ENCODE data around the gene ANKRD63.

The ANKRD63 gene

GRCh38 chr15:40282869-40283614 lies at the start of gene ANKRD63:
ANKRD63 (minus strand) TSS chr15:40283064; CDS start chr15:40282586, 478 bp downstream.
- no peak for DNase-seq (ENCODE audit: low read depth in 2 of 2, low spot score in 1 of 2)

GRCh38 chr15:40332113-40332781 lies 49.4 kb upstream of the ANKRD63 start:
- DNase-seq (ENCODE audit: low read depth in 2 of 2, low spot score in 1 of 2): no peak

DNA sequence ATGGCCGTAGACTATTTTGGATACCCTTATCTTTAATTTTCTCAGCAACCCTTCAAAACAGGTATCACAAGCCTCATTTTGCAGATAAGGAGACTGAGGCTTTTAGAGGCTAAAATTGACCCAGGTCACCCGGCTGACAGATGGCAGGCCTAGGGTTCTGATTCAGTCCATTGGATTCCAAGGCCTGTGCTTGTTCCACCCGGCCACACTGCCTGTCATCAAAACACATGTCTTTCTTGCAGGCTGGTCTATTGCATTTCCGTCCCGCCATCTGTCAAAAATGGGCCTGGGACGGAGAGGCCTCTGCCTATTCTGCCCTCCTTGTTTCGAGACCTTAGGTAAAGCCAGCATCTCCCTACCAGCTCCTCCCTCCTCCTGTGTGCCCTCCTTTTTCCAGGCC lies 48.8 kb upstream of the ANKRD63 start:
- DNase-seq (ENCODE audit: low read depth in 2 of 2, low spot score in 1 of 2): no peak

- no peak for DNase-seq (ENCODE audit: low read depth in 2 of 2, low spot score in 1 of 2)
These were observed 48.2 kb upstream of the ANKRD63 start for GRCh38 chr15:40331026-40331425.

DNA sequence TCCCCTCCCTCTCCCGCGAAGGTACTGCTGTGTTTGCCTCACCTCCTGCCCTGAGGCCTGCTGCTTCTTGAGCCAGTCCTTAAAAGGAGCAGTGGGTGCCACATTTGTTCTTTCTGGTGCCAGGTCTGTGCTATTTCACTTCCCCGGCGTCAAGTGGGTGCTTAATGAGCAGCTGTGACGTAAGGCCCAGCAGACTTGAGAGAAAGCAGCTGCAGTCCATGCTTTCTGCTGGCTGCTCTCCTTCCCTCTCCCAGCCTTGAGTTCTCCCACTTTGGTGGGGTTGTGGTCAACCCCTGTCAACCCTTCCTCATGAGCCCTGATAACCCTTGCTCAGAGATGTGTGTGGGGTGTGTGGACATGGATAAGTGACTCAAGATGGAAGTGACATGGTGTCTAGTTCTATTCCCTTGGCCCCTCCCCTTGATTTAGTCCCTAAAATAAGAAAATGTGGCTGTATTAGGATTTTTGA lies 47.5 kb upstream of the ANKRD63 start:
- no peak for DNase-seq (ENCODE audit: low read depth in 2 of 2, low spot score in 1 of 2)

DNA sequence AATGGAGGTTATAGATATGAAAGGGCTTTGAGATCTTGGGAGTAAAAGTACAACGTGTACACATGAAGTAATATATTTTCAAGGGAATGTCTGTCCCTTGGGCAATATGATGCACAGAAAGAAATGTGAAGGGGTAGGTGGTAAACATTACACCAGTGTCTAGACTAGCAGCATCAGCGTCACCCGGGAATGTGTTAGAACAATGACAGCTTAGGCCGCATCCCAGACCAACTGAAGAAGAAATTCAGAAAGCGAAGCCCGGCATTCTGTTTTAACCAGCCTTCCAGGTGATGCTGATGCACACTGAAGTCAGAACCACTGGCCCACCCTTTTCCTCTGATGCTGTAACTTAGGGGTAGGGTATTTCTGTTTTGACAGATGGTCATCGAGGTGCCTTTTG lies 46.9 kb upstream of the ANKRD63 start:
- no peak for DNase-seq (ENCODE audit: low read depth in 2 of 2, low spot score in 1 of 2)

DNA sequence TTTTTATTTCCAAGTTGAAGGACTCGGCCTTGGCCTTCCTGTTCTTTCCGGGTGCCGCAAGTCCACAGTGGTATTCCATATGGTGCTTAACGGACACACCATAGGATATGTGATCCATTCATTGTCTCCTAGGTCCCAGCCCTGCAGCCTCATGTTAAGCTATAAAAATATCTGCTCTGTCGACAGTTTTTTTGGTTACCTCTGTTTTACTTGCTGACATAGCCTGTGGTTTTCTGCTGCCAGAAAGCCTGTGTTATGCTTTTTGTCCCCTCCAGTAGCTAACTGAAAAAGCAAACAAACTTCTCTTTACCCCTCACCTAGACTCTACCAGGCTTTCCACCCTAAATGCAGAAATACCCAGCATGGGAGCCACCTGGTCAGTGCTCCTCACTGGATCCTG lies 45.9 kb upstream of the ANKRD63 start:
- no peak for DNase-seq (ENCODE audit: low read depth in 2 of 2, low spot score in 1 of 2)

DNA sequence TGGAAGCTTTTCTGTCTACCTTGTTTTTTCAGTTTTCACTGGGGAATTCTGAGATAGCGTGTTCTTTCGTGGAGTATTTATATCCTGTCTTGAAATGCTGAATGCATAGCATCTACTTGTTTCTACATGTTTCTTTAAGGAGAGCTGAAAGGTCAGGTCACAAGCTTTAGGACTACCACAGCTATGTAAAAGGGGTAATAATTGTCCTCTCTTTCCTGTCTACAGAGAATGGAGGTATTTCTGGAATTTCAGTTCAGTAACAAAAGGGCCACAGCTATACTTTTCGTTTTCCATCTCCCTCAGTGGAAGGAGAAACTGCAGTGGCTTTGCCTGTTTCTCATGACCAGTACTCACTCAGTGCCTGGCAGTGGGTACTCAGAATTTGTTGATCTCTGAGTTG lies 45.3 kb upstream of the ANKRD63 start:
- DNase-seq (ENCODE audit: low read depth in 2 of 2, low spot score in 1 of 2): no peak

- DNase-seq (ENCODE audit: low read depth in 2 of 2, low spot score in 1 of 2): no peak
These were observed 44.6 kb upstream of the ANKRD63 start for GRCh38 chr15:40327457-40327856.

- no peak for DNase-seq (ENCODE audit: low read depth in 2 of 2, low spot score in 1 of 2)
These were observed 42.8 kb upstream of the ANKRD63 start for GRCh38 chr15:40325700-40326099.

GRCh38 chr15:40325188-40325587 lies 42.3 kb upstream of the ANKRD63 start:
- no peak for DNase-seq (ENCODE audit: low read depth in 2 of 2, low spot score in 1 of 2)

DNA sequence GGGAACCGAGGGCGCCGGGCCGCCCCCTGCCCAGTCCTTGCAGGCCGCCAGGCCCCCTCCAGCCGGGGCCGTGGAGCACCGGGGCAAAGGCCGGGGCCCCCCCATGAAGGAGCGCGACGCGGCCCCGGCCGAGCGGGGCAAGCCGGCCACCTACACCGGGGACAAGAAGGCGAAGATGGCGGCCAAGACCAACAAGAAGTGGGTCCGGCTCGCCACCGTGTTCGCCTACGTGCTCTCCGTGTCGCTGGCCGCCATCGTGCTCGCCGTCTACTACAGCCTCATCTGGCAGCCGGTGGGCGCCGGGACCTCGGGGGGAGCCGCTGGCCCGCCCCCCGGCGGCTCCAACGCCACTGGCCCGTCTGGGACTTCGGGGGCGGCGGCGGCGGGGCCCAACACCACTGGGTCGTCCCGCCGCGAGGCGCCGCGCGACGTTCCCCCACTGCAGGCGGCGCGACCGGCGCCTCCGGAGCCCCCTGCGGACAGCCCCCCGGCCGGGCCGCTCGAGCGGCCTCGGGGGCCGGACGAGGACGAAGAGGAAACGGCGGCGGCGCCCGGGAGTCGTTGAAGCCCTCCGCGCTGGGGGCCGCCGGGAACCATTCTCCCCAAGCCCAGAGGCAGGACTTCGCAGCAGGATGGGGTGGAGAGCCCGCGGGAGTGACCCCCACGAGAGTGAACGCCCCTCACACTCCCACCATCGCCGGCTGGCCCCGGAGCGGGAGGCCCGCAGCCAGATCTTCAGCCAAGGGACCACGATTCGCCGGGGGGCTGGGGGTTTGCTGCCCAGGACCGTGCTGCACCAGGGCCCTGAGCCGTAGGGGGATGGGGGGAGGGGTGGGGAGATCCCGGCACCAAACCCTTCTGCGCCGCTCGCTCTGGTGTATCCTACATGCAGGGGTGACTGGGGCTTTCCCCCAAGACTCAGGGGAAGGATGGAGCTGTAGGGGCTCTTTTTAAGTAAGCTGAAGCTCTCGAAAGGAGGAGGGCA lies 41.4 kb upstream of the ANKRD63 start:
- DNase-seq (ENCODE audit: low read depth in 2 of 2, low spot score in 1 of 2): no peak

GRCh38 chr15:40323239-40323952 lies 40.5 kb upstream of the ANKRD63 start, which contains the start of gene INAFM2:
INAFM2 (plus strand) TSS chr15:40323692; CDS start chr15:40324056, 364 bp downstream.
- peak; percentile 73 to 90 for DNase-seq (ENCODE audit: low read depth in 2 of 2, low spot score in 1 of 2)

DNA sequence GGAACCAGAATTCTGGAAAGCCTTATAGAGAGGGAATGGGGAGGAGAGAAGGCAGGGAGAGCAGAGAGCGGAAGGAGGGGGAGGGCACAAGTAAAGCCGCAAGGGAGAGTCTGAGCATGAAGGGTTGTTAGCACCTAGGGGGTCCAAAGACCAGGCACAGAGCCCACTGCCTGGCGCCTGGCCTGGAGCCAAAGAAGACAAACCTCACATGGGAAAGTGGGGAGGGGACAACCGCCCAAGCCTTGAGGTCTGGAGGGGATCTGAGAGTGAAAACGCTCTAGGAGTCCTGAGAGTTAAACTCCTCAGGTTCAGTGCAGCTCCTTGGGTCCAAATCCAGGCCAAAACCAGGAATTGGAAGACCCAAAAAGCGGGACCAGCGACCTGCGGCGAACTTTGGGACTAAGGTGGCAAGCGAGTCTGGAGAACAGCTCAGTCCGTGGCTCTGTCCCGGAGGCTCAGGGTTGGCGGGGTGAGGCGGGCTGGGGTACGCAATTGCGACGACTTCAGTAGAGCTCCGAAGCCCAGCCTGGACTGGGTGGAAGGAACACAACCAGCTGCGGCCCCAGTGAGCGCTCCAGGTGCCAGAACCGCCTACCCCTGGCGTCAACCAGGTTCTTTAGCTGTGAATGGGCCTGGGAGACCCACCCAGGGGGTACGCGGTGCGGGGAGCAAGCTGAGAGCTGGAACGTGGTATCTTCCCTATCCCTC lies 39.8 kb upstream of the ANKRD63 start:
- DNase-seq (ENCODE audit: low read depth in 2 of 2, low spot score in 1 of 2): no peak

GRCh38 chr15:40320931-40321371 lies 38.1 kb upstream of the ANKRD63 start:
- peak in 1 of 2 donors; percentile 35 for DNase-seq (ENCODE audit: low read depth in 2 of 2, low spot score in 1 of 2)

- no peak for DNase-seq (ENCODE audit: low read depth in 2 of 2, low spot score in 1 of 2)
These were observed 37.5 kb upstream of the ANKRD63 start for GRCh38 chr15:40320409-40320808.

DNA sequence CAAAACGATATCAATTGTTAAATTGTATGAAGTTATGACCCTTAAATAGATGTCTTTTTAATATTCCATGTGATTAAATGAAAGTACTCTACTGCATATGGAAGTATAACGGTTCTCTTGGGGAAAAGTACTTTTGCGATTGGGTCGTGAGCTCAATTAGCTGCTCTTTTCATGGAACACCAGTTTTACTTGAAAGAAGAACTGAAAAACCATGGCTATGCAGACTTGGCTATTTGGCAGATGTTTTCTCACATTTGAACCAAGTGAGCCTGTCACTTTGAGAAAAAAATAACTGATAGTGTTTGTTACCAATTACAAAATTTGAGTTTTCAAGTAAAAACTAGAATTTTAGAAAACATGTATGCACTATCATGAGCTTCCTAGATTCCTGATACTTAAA lies 34.7 kb upstream of the ANKRD63 start:
- no peak for DNase-seq (ENCODE audit: low read depth in 2 of 2, low spot score in 1 of 2)

GRCh38 chr15:40316931-40317330 lies 34.1 kb upstream of the ANKRD63 start:
- no peak for DNase-seq (ENCODE audit: low read depth in 2 of 2, low spot score in 1 of 2)

GRCh38 chr15:40314723-40315276 lies 31.9 kb upstream of the ANKRD63 start:
- no peak for DNase-seq (ENCODE audit: low read depth in 2 of 2, low spot score in 1 of 2)

Measured in stimulated activated CD8-positive, alpha-beta memory T cell treated with anti-CD3 and anti-CD28 coated beads, Interleukin-4, amount 100 ng/mL, for 4 hours (primary cell).